NCI-H2196 treated with DMSO at 0.1 percent for 48 hours (cell line): ENCODE results near the gene CD83.

Experiments used
- DNase-seq: peaks from one replicate; lab custom pipeline; 2025; ENCODE audit not compliant: unreplicated experiment; lab: John Stamatoyannopoulos, UW

The CD83 gene

GRCh38 chr6:14123386-14124111 lies 6.0 kb downstream of the CD83 start:
- DNase-seq, result no peak

GRCh38 chr6:14125346-14125745 lies 7.8 kb downstream of the CD83 start:
- no peak for DNase-seq

- no peak for DNase-seq
These were observed 8.6 kb downstream of the CD83 start for GRCh38 chr6:14126191-14126590.

GRCh38 chr6:14127611-14128010 lies 10.0 kb downstream of the CD83 start:
- no peak for DNase-seq

- no peak for DNase-seq
These were observed 10.4 kb downstream of the CD83 start for GRCh38 chr6:14128012-14128411.

- DNase-seq, result no peak
These were observed 11.2 kb downstream of the CD83 start for GRCh38 chr6:14128746-14129145.

- peak; percentile 37 for DNase-seq
These were observed 12.0 kb downstream of the CD83 start for GRCh38 chr6:14129575-14129974.

GRCh38 chr6:14130435-14131075 lies 13.0 kb downstream of the CD83 start:
- no peak for DNase-seq

GRCh38 chr6:14131579-14131978 lies 14.0 kb downstream of the CD83 start:
- DNase-seq, result no peak

- DNase-seq, result no peak
These were observed 14.8 kb downstream of the CD83 start for GRCh38 chr6:14132244-14132920.

GRCh38 chr6:14132921-14133275 lies 15.3 kb downstream of the CD83 start:
- DNase-seq, result no peak

- no peak for DNase-seq
These were observed 16.8 kb downstream of the CD83 start for GRCh38 chr6:14134211-14134910.

- DNase-seq, result no peak
These were observed 18.4 kb downstream of the CD83 start for GRCh38 chr6:14135893-14136539.

GRCh38 chr6:14138701-14139215 lies 21.2 kb downstream of the CD83 start:
- DNase-seq, result no peak

GRCh38 chr6:14141351-14142062 lies 23.9 kb downstream of the CD83 start:
- DNase-seq, result no peak

- DNase-seq, result no peak
These were observed 24.5 kb downstream of the CD83 start for GRCh38 chr6:14142063-14142450.

GRCh38 chr6:14142511-14143223 lies 25.1 kb downstream of the CD83 start:
- DNase-seq, result no peak

GRCh38 chr6:14143305-14143704 lies 25.7 kb downstream of the CD83 start:
- DNase-seq, result no peak

- peak; percentile 30 for DNase-seq
These were observed 27.1 kb downstream of the CD83 start for GRCh38 chr6:14144678-14145113.
